Vagina (tissue), 2 donors: ENCODE measurements around the gene DUSP18. TPM values are rescaled to one million over a fixed set of nuclear protein-coding genes. Genes with fewer than 3 reads are reported as not detected.

ENCODE experiments used
- DNase-seq, 2 donors: peaks; one replicate each; pipeline ENCODE4 v3.0.0-alpha.2; 2017; ENCODE audit errors: extremely low spot score in 2 of 2
- H3K27ac ChIP-seq: fragments of 200-600 bp; sonication (generic); one replicate; pipeline ENCODE4 v1.5.1; 2019
- H3K27me3 ChIP-seq: fragments of 200-600 bp; sonication (generic); one replicate; pipeline ENCODE4 v1.5.1; 2019
- H3K36me3 ChIP-seq, 2 donors: fragments of 200-600 bp; sonication (generic); one replicate each; pipeline ENCODE4 v1.5.1; 2017 to 2019
- H3K4me1 ChIP-seq: fragments of 200-600 bp; sonication (generic); one replicate; pipeline ENCODE4 v1.5.1; 2019
- H3K4me3 ChIP-seq, 2 donors: fragments of 200-600 bp; sonication (generic); 1 replicate in 1 of 2; 2 replicates in 1 of 2; pipeline ENCODE4 v1.5.1; 2016 to 2019
- H3K9me3 ChIP-seq: fragments of 200-600 bp; sonication (generic); one replicate; pipeline ENCODE4 v1.5.1; 2019
- CTCF ChIP-seq, 3 experiments: fragments of 450-650 bp in 2 of 3; fragments of 200-600 bp in 1 of 3; sonication (generic) in 1 of 3; IDR thresholded peaks; one replicate each; pipeline ENCODE4 v1.5.1; 2017 to 2019; ENCODE audit warnings: antibody characterized with exemption in 3 of 3, mild to moderate bottlenecking in 2 of 3, moderate library complexity in 2 of 3
- POLR2A ChIP-seq, 2 donors: fragments of 450-650 bp; IDR thresholded peaks; one replicate each; pipeline ENCODE4 v1.6.1; 2017; ENCODE audit warnings: antibody characterized with exemption in 2 of 2, mild to moderate bottlenecking in 2 of 2, moderate library complexity in 2 of 2
- POLR2AphosphoS5 ChIP-seq, 2 donors: sonication (generic); formaldehyde crosslinking; IDR thresholded peaks; one replicate each; pipeline ENCODE4 v1.9.0; 2017; ENCODE audit warnings: antibody characterized with exemption in 2 of 2, mild to moderate bottlenecking in 2 of 2, low read depth in 1 of 2; ENCODE audit not compliant: insufficient read depth in 1 of 2
- intact Hi-C: fragments of 100-400 bp; cut with DNase I; formaldehyde crosslinking; loops from one replicate; pipeline ENCODE4 v1.15.1; 2023
- total RNA-seq: library from RNA; depleted of rRNA; stranded (reverse); fragments of >200 nt; gene quantifications from one replicate; pipeline ENCODE4 v1.2.3, GENCODE V29; 2016

The DUSP18 gene
- total RNA-seq, 1 donor from 2014 or later, result 7.4 TPM

- Histone ChIP-seq H3K4me3 (no peak overlapping the region), H3K27me3 (no peaks in the 10 kb centered on the region), H3K9me3 (no peaks in the 10 kb centered on the region), H3K4me1 (peaks cover 22% of the 10 kb centered on the region), H3K27ac (no peak overlapping the region), H3K36me3 (peaks cover 0 to 3% of the 10 kb centered on the region in 2 donors)
- TF ChIP-seq POLR2AphosphoS5 (IDR thresholded peaks at IDR 0.05; ENCODE audit: insufficient read depth in 1 of 2, low read depth in 1 of 2), result no peak
- TF ChIP-seq CTCF (IDR thresholded peaks at IDR 0.05), result no peak
- no peak for TF ChIP-seq POLR2A (IDR thresholded peaks at IDR 0.05)
- intact Hi-C loops, result no loop called here
- no peak for DNase-seq
Measured at GRCh38 chr22:30640839-30641430, 26.7 kb downstream of the DUSP18 start.

GRCh38 chr22:30640361-30640760, 27.3 kb downstream of the DUSP18 start:
- peaks cover 0 to 3% of the 10 kb centered on the region in 2 donors for H3K36me3 ChIP-seq
- H3K9me3 ChIP-seq, result no peaks in the 10 kb centered on the region
- H3K4me3 ChIP-seq, result no peak overlapping the region
- intact Hi-C loops, result no loop called here
- H3K27me3 ChIP-seq, result no peaks in the 10 kb centered on the region
- TF ChIP-seq CTCF (IDR thresholded peaks at IDR 0.05) (no peak), POLR2AphosphoS5 (IDR thresholded peaks at IDR 0.05; ENCODE audit: insufficient read depth in 1 of 2, low read depth in 1 of 2) (no peak)
- H3K4me1 ChIP-seq, result peaks cover 25% of the 10 kb centered on the region
- no peak overlapping the region for H3K27ac ChIP-seq
- DNase-seq, result no peak

GRCh38 chr22:30637701-30638114, 30.0 kb downstream of the DUSP18 start:
- no peaks in the 10 kb centered on the region for H3K27me3 ChIP-seq
- no peak overlapping the region for H3K27ac ChIP-seq
- intact Hi-C loops, result loop anchor here (10.0 kb wide), 2 partner anchors 117 to 287 kb away; no protein-coding TSS in a partner anchor
- H3K4me3 ChIP-seq, result peak overlapping the region in 1 of 2 donors; percentile 82
- DNase-seq, result no peak
- TF ChIP-seq POLR2A (IDR thresholded peaks at IDR 0.05), result no peak
- peaks cover 37% of the 10 kb centered on the region for H3K4me1 ChIP-seq
- H3K9me3 ChIP-seq, result no peaks in the 10 kb centered on the region
- H3K36me3 ChIP-seq, result peaks cover 0 to 3% of the 10 kb centered on the region in 2 donors

DNA sequence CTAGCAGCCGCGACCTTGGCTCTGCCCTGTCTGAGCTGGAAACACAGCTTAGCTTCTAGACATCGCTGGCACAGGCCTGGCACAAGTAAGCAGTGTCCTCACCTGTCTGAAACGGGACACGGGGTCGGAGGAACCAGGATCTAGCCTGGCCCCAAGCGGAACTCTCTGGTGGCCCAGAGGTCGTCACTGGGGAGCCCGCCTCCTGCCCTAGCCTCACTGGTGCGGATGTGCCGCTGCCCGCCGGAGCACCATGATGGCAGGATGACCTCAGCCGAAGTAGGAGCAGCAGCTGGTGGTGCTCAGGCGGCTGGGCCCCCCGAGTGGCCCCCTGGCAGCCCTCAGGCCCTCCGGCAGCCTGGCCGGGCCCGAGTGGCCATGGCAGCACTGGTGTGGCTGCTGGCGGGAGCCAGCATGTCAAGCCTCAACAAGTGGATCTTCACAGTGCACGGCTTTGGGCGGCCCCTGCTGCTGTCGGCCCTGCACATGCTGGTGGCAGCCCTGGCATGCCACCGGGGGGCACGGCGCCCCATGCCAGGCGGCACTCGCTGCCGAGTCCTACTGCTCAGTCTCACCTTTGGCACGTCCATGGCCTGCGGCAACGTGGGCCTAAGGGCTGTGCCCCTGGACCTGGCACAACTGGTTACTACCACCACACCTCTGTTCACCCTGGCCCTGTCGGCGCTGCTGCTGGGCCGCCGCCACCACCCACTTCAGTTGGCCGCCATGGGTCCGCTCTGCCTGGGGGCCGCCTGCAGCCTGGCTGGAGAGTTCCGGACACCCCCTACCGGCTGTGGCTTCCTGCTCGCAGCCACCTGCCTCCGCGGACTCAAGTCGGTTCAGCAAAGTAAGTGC, 31.2 kb downstream of the DUSP18 start:
- no peak for DNase-seq
- Histone ChIP-seq H3K36me3 (no peaks in the 10 kb centered on the region), H3K9me3 (no peaks in the 10 kb centered on the region), H3K4me1 (peaks cover 37% of the 10 kb centered on the region), H3K27ac (peak overlapping the region; percentile 98), H3K4me3 (peak overlapping the region; percentile 57 to 82), H3K27me3 (no peaks in the 10 kb centered on the region)
- intact Hi-C loops, result loop anchor here (10.0 kb wide), 2 partner anchors 118 to 288 kb away; no protein-coding TSS in a partner anchor
- TF ChIP-seq POLR2AphosphoS5 (IDR thresholded peaks at IDR 0.05; ENCODE audit: insufficient read depth in 1 of 2, low read depth in 1 of 2) (peak in 1 of 2 donors; percentile 16), POLR2A (IDR thresholded peaks at IDR 0.05) (no peak)

DNA sequence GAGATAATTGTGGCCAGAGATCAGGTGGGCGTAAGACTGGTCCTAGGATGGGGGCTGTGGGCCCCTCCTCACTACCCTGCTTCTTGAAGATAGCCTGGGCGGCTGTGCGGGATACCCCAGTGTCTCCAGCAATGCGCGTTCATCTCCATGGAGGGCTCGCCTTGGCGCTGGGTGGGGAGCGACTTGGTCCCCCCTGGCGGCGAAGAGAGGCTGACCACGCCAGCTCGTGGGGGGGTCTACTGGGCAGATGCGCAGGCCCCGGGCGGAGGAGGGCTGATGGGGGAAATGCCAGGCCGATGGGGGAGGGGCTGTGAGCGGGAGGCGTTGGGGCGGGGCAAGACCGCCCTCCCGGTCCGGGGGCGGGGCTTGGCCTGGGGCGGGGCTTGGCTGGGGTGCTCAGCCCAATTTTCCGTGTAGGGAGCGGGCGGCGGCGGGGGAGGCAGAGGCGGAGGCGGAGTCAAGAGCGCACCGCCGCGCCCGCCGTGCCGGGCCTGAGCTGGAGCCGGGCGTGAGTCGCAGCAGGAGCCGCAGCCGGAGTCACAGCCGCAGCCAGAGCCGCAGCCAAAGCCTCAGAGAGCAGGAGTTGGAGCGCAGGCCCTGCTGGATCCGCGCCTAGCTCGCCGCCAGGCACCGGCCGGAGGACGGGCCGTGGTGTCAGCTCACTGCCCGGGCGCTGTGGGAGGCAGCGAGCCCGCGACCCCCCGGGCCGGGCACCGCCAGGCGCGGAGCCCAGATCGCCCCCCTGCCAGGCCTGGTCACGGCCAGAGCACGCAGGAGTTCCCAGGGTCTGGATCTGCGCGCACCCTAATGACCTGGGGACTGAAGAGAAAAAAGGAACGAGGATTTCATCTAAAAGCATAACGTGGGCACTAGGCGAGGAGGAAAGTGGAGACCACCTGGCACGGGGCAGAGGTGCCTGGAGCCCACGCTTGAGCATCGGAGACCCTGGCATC, 32.1 kb downstream of the DUSP18 start, which contains the start of gene SLC35E4:
Gene SLC35E4 (plus strand): TSS at position 509 of the 953 bp plus-strand sequence. CDS start 670 bp downstream, outside the sequence.
- Histone ChIP-seq H3K4me1 (peaks cover 37% of the 10 kb centered on the region), H3K4me3 (peak within 1 kb of the TSS; percentile 57 to 82), H3K9me3 (no peaks in the 10 kb centered on the region), H3K27ac (peak within 1 kb of the TSS; percentile 98), H3K27me3 (no peaks in the 10 kb centered on the region), H3K36me3 (no peaks in the 10 kb centered on the region)
- TF ChIP-seq POLR2A (IDR thresholded peaks at IDR 0.05) (peak in 1 of 2 donors; percentile 61), POLR2AphosphoS5 (IDR thresholded peaks at IDR 0.05; ENCODE audit: insufficient read depth in 1 of 2, low read depth in 1 of 2) (peak in 1 of 2 donors; percentile 57), CTCF (IDR thresholded peaks at IDR 0.05) (peak in 2 of 3 experiments; percentile 15 to 35)
- intact Hi-C loops, result loop anchor here (10.0 kb wide), 2 partner anchors 119 to 289 kb away; no protein-coding TSS in a partner anchor
- DNase-seq, result peak in 1 of 2 donors; percentile 91
